ENCODE results near the gene MICAL3.

The MICAL3 gene

DNA sequence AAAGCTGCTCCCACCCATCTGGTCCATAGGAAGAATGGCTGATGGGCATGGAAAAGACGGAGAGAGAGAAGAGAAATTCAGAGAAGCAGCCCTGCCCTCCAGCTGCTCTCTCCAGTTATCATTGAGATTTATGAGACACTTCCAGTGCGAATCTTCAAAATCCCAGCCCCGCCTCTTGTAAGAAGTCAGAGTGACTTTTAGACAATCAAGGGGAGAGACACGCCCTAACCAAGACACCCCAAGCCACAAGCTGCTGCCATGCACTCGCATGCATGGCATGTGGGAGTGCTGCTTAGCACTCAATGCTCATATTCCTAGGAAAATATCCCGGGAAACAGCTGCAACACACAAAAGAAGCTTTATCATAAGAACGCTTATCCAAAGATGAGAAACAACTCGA lies 139.5 kb downstream of the MICAL3 start:
- TF ChIP-seq, protein P1, sequence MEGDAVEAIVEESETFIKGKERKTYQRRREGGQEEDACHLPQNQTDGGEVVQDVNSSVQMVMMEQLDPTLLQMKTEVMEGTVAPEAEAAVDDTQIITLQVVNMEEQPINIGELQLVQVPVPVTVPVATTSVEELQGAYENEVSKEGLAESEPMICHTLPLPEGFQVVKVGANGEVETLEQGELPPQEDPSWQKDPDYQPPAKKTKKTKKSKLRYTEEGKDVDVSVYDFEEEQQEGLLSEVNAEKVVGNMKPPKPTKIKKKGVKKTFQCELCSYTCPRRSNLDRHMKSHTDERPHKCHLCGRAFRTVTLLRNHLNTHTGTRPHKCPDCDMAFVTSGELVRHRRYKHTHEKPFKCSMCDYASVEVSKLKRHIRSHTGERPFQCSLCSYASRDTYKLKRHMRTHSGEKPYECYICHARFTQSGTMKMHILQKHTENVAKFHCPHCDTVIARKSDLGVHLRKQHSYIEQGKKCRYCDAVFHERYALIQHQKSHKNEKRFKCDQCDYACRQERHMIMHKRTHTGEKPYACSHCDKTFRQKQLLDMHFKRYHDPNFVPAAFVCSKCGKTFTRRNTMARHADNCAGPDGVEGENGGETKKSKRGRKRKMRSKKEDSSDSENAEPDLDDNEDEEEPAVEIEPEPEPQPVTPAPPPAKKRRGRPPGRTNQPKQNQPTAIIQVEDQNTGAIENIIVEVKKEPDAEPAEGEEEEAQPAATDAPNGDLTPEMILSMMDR (IDR thresholded peaks at IDR 0.05; ENCODE audit: low read depth, low read length) = no peak
- in situ Hi-C loops (cut with HindIII; ENCODE audit: low sequenced_read_pairs) = no loop called here
- no peak overlapping the region for H3K4me3 ChIP-seq (ENCODE audit: low read depth, low read length)
- DNase-seq (ENCODE audit: low read depth, low spot score) = no peak

GRCh38 chr22:17884084-17884483 lies 140.3 kb downstream of the MICAL3 start:
- in situ Hi-C loops (cut with HindIII; ENCODE audit: low sequenced_read_pairs) = no loop called here

GRCh38 chr22:17883356-17883755 lies 141.0 kb downstream of the MICAL3 start:
- DNase-seq (ENCODE audit: low read depth, low spot score) = no peak
- TF ChIP-seq, protein P1 (IDR thresholded peaks at IDR 0.05; ENCODE audit: low read depth, low read length) = no peak
- in situ Hi-C loops (cut with HindIII; ENCODE audit: low sequenced_read_pairs) = no loop called here
- H3K4me3 ChIP-seq (ENCODE audit: low read depth, low read length) = no peak overlapping the region

More at GRCh38 chr22:17884084-17884483, 140.3 kb downstream of the MICAL3 start:
- no peak overlapping the region for H3K4me3 ChIP-seq (ENCODE audit: low read depth, low read length)
- no peak for DNase-seq (ENCODE audit: low read depth, low spot score)
- TF ChIP-seq, protein P1 (IDR thresholded peaks at IDR 0.05; ENCODE audit: low read depth, low read length) = no peak

DNA sequence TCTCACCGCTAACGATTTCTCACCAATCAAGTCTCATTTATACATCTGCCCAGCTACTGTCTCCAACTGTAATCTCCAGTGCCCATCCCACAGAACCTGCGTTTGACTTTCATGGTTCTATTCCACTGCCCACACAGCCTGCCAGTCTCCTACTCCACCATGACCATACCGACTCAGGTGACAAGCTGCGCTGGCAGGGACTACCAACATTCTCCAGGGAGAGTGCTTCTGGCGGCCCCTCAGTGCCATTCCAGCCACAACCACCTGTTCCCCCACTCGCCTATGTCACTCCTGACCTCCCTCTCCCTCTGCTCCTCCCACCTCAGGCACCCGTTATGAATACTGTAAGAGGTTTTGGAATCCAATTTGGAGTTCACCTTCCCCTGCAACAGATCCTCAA lies 141.6 kb downstream of the MICAL3 start:
- in situ Hi-C loops (cut with HindIII; ENCODE audit: low sequenced_read_pairs) = no loop called here
- TF ChIP-seq, protein P1 (IDR thresholded peaks at IDR 0.05; ENCODE audit: low read depth, low read length) = no peak
- H3K4me3 ChIP-seq (ENCODE audit: low read depth, low read length) = no peak overlapping the region
- no peak for DNase-seq (ENCODE audit: low read depth, low spot score)

GRCh38 chr22:17882162-17882561 lies 142.2 kb downstream of the MICAL3 start:
- in situ Hi-C loops (cut with HindIII; ENCODE audit: low sequenced_read_pairs) = no loop called here
- no peak for DNase-seq (ENCODE audit: low read depth, low spot score)
- no peak overlapping the region for H3K4me3 ChIP-seq (ENCODE audit: low read depth, low read length)
- TF ChIP-seq, protein P1 (IDR thresholded peaks at IDR 0.05; ENCODE audit: low read depth, low read length) = no peak

DNA sequence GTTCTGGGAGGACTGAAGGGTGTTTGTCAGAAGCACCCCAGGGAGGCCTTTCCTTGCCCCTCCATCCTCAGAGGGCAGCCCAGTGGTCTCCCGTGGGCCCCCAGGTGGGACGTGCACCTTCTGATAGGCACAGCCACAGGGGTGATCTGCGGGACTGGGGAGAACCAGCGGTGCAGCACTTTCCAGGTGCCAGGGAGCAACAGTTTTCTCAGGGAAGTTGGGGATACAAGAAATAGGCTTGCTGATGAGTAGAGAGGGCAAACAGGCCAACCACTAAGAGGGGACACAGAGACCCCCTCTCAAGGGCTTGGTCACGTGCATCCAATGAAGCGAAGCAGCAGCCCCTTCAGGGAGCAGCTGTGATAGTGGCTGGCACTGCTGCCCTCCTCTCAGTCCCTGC lies 143.0 kb downstream of the MICAL3 start:
- H3K4me3 ChIP-seq (ENCODE audit: low read depth, low read length) = no peak overlapping the region
- DNase-seq (ENCODE audit: low read depth, low spot score) = no peak
- in situ Hi-C loops (cut with HindIII; ENCODE audit: low sequenced_read_pairs) = no loop called here
- TF ChIP-seq, protein P1 (IDR thresholded peaks at IDR 0.05; ENCODE audit: low read depth, low read length) = no peak

GRCh38 chr22:17880468-17880867 lies 143.9 kb downstream of the MICAL3 start:
- no peak for DNase-seq (ENCODE audit: low read depth, low spot score)
- TF ChIP-seq, protein P1 (IDR thresholded peaks at IDR 0.05; ENCODE audit: low read depth, low read length) = no peak
- in situ Hi-C loops (cut with HindIII; ENCODE audit: low sequenced_read_pairs) = no loop called here
- no peak overlapping the region for H3K4me3 ChIP-seq (ENCODE audit: low read depth, low read length)

All from astrocyte of the spinal cord (primary cell).